HepG2 (cell line): Measurements from ENCODE around the gene HPCAL4. TPM values are rescaled to one million over a fixed set of nuclear protein-coding genes. Genes with fewer than 3 reads are reported as not detected.

Source experiments
- ATAC-seq: fragments of 200-7000 bp; cut with Tn5 transposase; 3 replicates; pipeline ENCODE4 v1.9.1; 2020; ENCODE audit warnings: mild to moderate bottlenecking, moderate library complexity
- BruUV-seq: library from RNA; stranded (reverse); fragments of 400-500 nt; replicated peaks from 2 replicates; lab custom pipeline; 2021; lab: Mats Ljungman, UMichigan
- CTCF ChIA-PET: fragments of 300-600 bp; formaldehyde crosslinking; extraction: SDS; loops from one replicate; lab custom pipeline; 2021; ENCODE audit warnings: low total read pairs, inconsistent platforms, low intra/inter-chr PET ratio; lab: Yijun Ruan, JAX
- POLR2A ChIA-PET: fragments of 350-600 bp; sonication (Branson Sonifier 250); formaldehyde crosslinking; loops from one replicate; lab custom pipeline; 2020; ENCODE audit warnings: antibody characterized with exemption, inconsistent platforms; lab: Yijun Ruan, JAX
- DNase-seq: peaks from one replicate; pipeline ENCODE4 v3.0.0-alpha.2; 2015; ENCODE audit warnings: low spot score
- FAIRE-seq: peaks from 3 replicates; lab custom pipeline; 2011; peaks lifted over from hg19 to GRCh38; lab: Jason Lieb, UNC
- H2AFZ ChIP-seq: one replicate; pipeline ENCODE4 v1.6.1; 2011; ENCODE audit warnings: low read length, inconsistent platforms
- H3K27ac ChIP-seq: fragments of 300-600 bp; 3 replicates; pipeline ENCODE4 v1.8.0; 2011; ENCODE audit warnings: mixed run types, mild to moderate bottlenecking, mixed read lengths, low read length, inconsistent platforms; ENCODE audit not compliant: insufficient read depth; ENCODE audit errors: extremely low read length
- H3K27me3 ChIP-seq, 2 experiments: fragments of 200-600 bp in 1 of 2; 2 replicates in 1 of 2; 3 replicates in 1 of 2; pipeline versions ENCODE4 v1.6.0 to v1.8.0; 2011; ENCODE audit warnings: low read length in 2 of 2, mild to moderate bottlenecking in 2 of 2, moderate library complexity in 2 of 2, inconsistent platforms in 1 of 2; ENCODE audit not compliant: insufficient read depth in 2 of 2, control insufficient read depth in 1 of 2
- H3K36me3 ChIP-seq, 2 experiments: fragments of 200-600 bp in 1 of 2; replicated peaks in 1 of 2; 2 replicates in 1 of 2; 3 replicates in 1 of 2; pipeline versions ENCODE4 v1.5.1 to v1.8.0; 2011; ENCODE audit warnings: low read length in 2 of 2, inconsistent platforms in 1 of 2; ENCODE audit not compliant: insufficient read depth in 2 of 2, control insufficient read depth in 1 of 2
- H3K4me1 ChIP-seq: 2 replicates; pipeline ENCODE4 v1.5.1; 2012; ENCODE audit warnings: low read length, inconsistent platforms; ENCODE audit not compliant: insufficient read depth
- H3K4me2 ChIP-seq: 2 replicates; pipeline ENCODE4 v1.6.0; 2011; ENCODE audit warnings: low read depth, low read length, inconsistent platforms
- H3K4me3 ChIP-seq, 3 experiments: fragments of 200-600 bp in 1 of 3; sonication (generic), shearing (Covaris generic) in 1 of 3; replicated peaks in 1 of 3; 2 replicates each; pipeline ENCODE4 v1.5.1; 2011 to 2016; ENCODE audit warnings: low read length in 3 of 3, inconsistent platforms in 2 of 3, low read depth in 2 of 3, mild to moderate bottlenecking in 2 of 3, control low read depth in 1 of 3, mixed read lengths in 1 of 3; ENCODE audit not compliant: insufficient read depth in 1 of 3
- H3K79me2 ChIP-seq: one replicate; pipeline ENCODE4 v1.6.1; 2011; ENCODE audit warnings: low read length, inconsistent platforms; ENCODE audit not compliant: insufficient read depth
- H3K9ac ChIP-seq: 2 replicates; pipeline ENCODE4 v1.6.0; 2011; ENCODE audit warnings: mild to moderate bottlenecking, low read depth, low read length, inconsistent platforms; ENCODE audit not compliant: insufficient read depth
- H3K9me3 ChIP-seq: 2 replicates; pipeline ENCODE4 v1.5.1; 2012; ENCODE audit warnings: mild to moderate bottlenecking, low read length
- H4K20me1 ChIP-seq: 2 replicates; pipeline ENCODE4 v1.6.0; 2011; ENCODE audit warnings: inconsistent platforms, mild to moderate bottlenecking, low read length, moderate library complexity; ENCODE audit not compliant: insufficient read depth
- DDIT3 ChIP-seq: sonication (generic); formaldehyde crosslinking; IDR thresholded peaks from 2 replicates; pipeline ENCODE4 v1.4.0; 2020; ENCODE audit warnings: mild to moderate bottlenecking, missing genetic modification reagents
- NFIC ChIP-seq: IDR thresholded peaks from 2 replicates; pipeline ENCODE4 v1.6.1; 2012; ENCODE audit warnings: mild to moderate bottlenecking, low read length, inconsistent platforms
- POGK ChIP-seq: sonication (generic); formaldehyde crosslinking; conservative IDR thresholded peaks from 2 replicates; pipeline ENCODE4 v1.8.0; 2022; ENCODE audit warnings: mild to moderate bottlenecking, moderate library complexity, missing genetic modification reagents
- POGZ ChIP-seq: sonication (generic); formaldehyde crosslinking; IDR thresholded peaks from 2 replicates; pipeline ENCODE4 v1.4.0; 2020; ENCODE audit warnings: mild to moderate bottlenecking, missing genetic modification reagents
- SNAI1 ChIP-seq: sonication (generic); formaldehyde crosslinking; IDR thresholded peaks from 2 replicates; pipeline ENCODE4 v1.5.0; 2020; ENCODE audit warnings: mild to moderate bottlenecking, missing genetic modification reagents, borderline replicate concordance
- ZIK1 ChIP-seq: sonication (generic); formaldehyde crosslinking; IDR thresholded peaks from 2 replicates; pipeline ENCODE4 v1.5.0; 2020; ENCODE audit warnings: mild to moderate bottlenecking, low read depth, missing genetic modification reagents, borderline replicate concordance
- ZNF263 ChIP-seq: sonication (generic); formaldehyde crosslinking; IDR thresholded peaks from 2 replicates; pipeline ENCODE4 v1.4.0; 2020; ENCODE audit warnings: missing genetic modification reagents
- ZNF740 ChIP-seq: sonication (generic); formaldehyde crosslinking; IDR thresholded peaks from 2 replicates; pipeline ENCODE4 v1.4.0; 2020; ENCODE audit warnings: missing genetic modification reagents
- ZNF746 ChIP-seq: sonication (generic); formaldehyde crosslinking; IDR thresholded peaks from 2 replicates; pipeline ENCODE4 v1.8.0; 2022; ENCODE audit warnings: mild to moderate bottlenecking, missing genetic modification reagents
- ZSCAN30 ChIP-seq: sonication (generic); formaldehyde crosslinking; IDR thresholded peaks from 2 replicates; pipeline ENCODE4 v1.5.0; 2020; ENCODE audit warnings: mild to moderate bottlenecking, missing genetic modification reagents
- WGBS: methylation state at CpG from one replicate; pipeline ENCODE4 v1.1.6; 2017; ENCODE audit warnings: low lambda C conversion rate; 5-methylcytosine and 5-hydroxymethylcytosine counted together
- in situ Hi-C: cut with HindIII; loops from 2 replicates; pipeline ENCODE4 v1.10.0; 2017; ENCODE audit warnings: low pct_unique_long_range_greater_than_20kb; ENCODE audit not compliant: extremely low pct_ligation_motif_present
- intact Hi-C: fragments of 100-400 bp; cut with micrococcal nuclease; formaldehyde crosslinking; loops from one replicate; pipeline ENCODE4 v1.10.0; 2022; ENCODE audit not compliant: unreplicated experiment
- polyA plus RNA-seq, 8 experiments: library from polyadenylated mRNA; depleted of rRNA in 3 of 8; stranded (reverse) in 7 of 8; unstranded in 1 of 8; fragments of >200 nt; fragmentation: Illumina TruSeq in 4 of 8; extraction: Trizol in 4 of 8; gene quantifications; 2 replicates each; pipeline versions ENCODE4 v1.2.1 to v1.2.3, GENCODE V29; 2011 to 2016; ENCODE audit warnings: low read depth in 4 of 8, missing spikeins in 1 of 8, mixed read lengths in 1 of 8; ENCODE audit not compliant: insufficient read depth in 1 of 8
- total RNA-seq, 5 experiments: library from RNA; depleted of rRNA; stranded (reverse); fragments of >200 nt; fragmentation: Illumina TruSeq; extraction: Trizol; gene quantifications; 2 replicates each; pipeline ENCODE4 v1.2.3, GENCODE V29; 2016; ENCODE audit warnings: low read depth in 1 of 5
- TF ChIP-seq, protein P1 (sequence below): sonication (generic); formaldehyde crosslinking; IDR thresholded peaks from 2 replicates; pipeline ENCODE4 v1.8.1; 2023; ENCODE audit warnings: missing genetic modification reagents, inconsistent platforms, borderline replicate concordance
- TF ChIP-seq, protein P2 (sequence below): sonication (generic); formaldehyde crosslinking; conservative IDR thresholded peaks from 2 replicates; pipeline ENCODE4 v1.4.0; 2020; ENCODE audit warnings: missing genetic modification reagents

The HPCAL4 gene
- total and polyA plus RNA-seq, 2 of the 13 experiments (the other 11 are each of a cell fraction or from before 2014, with no cell fraction given), result not detected

DNA sequence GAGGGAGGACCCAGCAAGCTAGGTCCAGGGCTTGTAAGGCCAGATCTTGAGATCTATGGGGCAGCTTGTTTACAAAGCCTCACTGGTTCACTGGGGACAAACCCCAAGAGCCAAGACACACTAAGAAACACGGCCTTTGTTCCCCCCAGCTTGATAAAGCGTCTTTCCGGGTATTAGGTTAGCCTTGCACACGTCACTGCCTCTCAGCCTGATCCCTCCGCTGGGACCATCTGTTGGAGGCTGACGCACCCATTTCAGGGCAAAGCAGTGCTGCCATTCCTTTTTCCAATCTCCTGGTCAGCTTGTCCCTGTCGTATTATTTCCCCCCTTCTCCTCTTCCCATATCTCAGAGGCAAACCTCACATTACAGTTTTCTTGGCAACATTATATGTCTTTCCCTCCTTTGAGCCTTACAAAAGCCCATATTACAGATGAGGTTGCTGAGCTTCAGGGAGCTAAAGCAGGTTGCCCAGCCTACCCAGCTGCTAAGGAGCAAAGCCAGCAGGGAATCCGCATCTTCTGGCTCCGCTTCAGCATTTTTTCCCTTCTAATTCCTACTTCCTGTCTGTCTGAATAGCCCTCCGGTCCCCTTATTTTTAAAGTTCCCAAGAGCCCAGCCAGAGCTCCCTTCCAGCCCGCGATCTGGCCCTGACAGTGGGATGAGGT is 55.9 kb downstream of the HPCAL4 start:
- ChIA-PET POLR2A (no interaction called here), CTCF (no interaction called here)
- BruUV-seq, result no TSS peak
- H3K4me3 ChIP-seq, result no peak overlapping the region
- FAIRE-seq, result no peak
- ATAC-seq, result no peak
- no peak overlapping the region for H3K27ac ChIP-seq
- TF ChIP-seq, protein P1, sequence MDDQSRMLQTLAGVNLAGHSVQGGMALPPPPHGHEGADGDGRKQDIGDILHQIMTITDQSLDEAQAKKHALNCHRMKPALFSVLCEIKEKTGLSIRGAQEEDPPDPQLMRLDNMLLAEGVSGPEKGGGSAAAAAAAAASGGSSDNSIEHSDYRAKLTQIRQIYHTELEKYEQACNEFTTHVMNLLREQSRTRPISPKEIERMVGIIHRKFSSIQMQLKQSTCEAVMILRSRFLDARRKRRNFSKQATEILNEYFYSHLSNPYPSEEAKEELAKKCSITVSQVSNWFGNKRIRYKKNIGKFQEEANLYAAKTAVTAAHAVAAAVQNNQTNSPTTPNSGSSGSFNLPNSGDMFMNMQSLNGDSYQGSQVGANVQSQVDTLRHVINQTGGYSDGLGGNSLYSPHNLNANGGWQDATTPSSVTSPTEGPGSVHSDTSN, result no peak
- TF ChIP-seq NFIC (no peak), ZSCAN30 (CRISPR knock-in tag) (no peak), ZNF740 (no peak), SNAI1 (CRISPR knock-in tag) (no peak), POGK (CRISPR knock-in tag) (no peak), ZNF263 (CRISPR knock-in tag) (no peak), POGZ (CRISPR knock-in tag) (no peak), DDIT3 (no peak), ZIK1 (CRISPR knock-in tag) (no peak), ZNF746 (CRISPR knock-in tag) (no peak)
- TF ChIP-seq, protein P2, sequence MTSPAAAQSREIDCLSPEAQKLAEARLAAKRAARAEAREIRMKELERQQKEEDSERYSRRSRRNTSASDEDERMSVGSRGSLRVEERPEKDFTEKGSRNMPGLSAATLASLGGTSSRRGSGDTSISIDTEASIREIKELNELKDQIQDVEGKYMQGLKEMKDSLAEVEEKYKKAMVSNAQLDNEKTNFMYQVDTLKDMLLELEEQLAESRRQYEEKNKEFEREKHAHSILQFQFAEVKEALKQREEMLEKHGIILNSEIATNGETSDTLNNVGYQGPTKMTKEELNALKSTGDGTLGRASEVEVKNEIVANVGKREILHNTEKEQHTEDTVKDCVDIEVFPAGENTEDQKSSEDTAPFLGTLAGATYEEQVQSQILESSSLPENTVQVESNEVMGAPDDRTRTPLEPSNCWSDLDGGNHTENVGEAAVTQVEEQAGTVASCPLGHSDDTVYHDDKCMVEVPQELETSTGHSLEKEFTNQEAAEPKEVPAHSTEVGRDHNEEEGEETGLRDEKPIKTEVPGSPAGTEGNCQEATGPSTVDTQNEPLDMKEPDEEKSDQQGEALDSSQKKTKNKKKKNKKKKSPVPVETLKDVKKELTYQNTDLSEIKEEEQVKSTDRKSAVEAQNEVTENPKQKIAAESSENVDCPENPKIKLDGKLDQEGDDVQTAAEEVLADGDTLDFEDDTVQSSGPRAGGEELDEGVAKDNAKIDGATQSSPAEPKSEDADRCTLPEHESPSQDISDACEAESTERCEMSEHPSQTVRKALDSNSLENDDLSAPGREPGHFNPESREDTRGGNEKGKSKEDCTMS (CRISPR knock-in tag), result no peak
- no peak overlapping the region for H3K4me2 ChIP-seq
- WGBS, result 39% methylated on average over 9 of the region's 12 CpGs
- no peaks in the 10 kb centered on the region for H3K4me1 ChIP-seq
- no peak for DNase-seq
- H4K20me1 ChIP-seq, result no peaks in the 10 kb centered on the region
- H3K36me3 ChIP-seq, result no peaks in the 10 kb centered on the region
- no peaks in the 10 kb centered on the region for H3K9me3 ChIP-seq
- in situ Hi-C loops (no loop called here), intact Hi-C loops (no loop called here)
- peaks cover 1 to 65% of the 10 kb centered on the region in 2 experiments; a peak in 4 of 5 replicates for H3K27me3 ChIP-seq
- H2AFZ ChIP-seq, result no peak overlapping the region
- no peak overlapping the region for H3K9ac ChIP-seq
- no peaks in the 10 kb centered on the region for H3K79me2 ChIP-seq
